ENCODE measurements around the gene BICC1. TPM values are rescaled to one million over a fixed set of nuclear protein-coding genes. Genes with fewer than 3 reads are reported as not detected.
"Not testable (repeated sequence)": the region's sequence is repeated elsewhere in the genome, so short reads cannot be mapped to it uniquely, and the experiment has no call there.

Gene BICC1
- total RNA-seq, 1 donor from 2014 or later: 15.2 TPM

DNA sequence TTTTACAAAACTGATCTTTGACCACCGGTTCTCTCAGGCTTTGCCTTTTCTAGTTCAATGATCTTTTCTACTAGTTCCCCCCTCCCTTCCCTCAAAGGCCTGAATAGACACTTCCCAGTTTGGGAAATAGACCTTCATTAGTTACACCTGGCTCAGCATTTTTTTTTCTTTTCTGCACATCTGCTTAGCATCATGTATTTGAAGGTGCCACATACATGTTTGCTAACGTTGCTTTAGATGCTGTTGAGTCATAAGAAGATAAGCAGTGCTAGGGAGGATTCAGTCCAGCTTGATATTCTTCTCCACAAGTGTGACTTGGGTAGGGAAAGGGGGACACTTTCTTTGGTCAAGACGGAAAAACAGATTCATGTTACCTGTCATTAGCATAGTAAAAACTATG is 78.3 kb downstream of the BICC1 start:
- TF ChIP-seq, protein P1, sequence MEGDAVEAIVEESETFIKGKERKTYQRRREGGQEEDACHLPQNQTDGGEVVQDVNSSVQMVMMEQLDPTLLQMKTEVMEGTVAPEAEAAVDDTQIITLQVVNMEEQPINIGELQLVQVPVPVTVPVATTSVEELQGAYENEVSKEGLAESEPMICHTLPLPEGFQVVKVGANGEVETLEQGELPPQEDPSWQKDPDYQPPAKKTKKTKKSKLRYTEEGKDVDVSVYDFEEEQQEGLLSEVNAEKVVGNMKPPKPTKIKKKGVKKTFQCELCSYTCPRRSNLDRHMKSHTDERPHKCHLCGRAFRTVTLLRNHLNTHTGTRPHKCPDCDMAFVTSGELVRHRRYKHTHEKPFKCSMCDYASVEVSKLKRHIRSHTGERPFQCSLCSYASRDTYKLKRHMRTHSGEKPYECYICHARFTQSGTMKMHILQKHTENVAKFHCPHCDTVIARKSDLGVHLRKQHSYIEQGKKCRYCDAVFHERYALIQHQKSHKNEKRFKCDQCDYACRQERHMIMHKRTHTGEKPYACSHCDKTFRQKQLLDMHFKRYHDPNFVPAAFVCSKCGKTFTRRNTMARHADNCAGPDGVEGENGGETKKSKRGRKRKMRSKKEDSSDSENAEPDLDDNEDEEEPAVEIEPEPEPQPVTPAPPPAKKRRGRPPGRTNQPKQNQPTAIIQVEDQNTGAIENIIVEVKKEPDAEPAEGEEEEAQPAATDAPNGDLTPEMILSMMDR (conservative IDR thresholded peaks at IDR 0.05): no peak
- no peak overlapping the region for H3K4me3 Mint-ChIP-seq
- no peaks in the 10 kb centered on the region for H3K4me1 Mint-ChIP-seq (ENCODE audit: unreplicated experiment)
- no peak for DNase-seq (ENCODE audit: extremely low spot score, unreplicated experiment)
- H3K27ac Mint-ChIP-seq: no peak overlapping the region
- H3K9me3 Mint-ChIP-seq: peaks cover 4% of the 10 kb centered on the region
- no peaks in the 10 kb centered on the region for H3K36me3 Mint-ChIP-seq
- H3K27me3 Mint-ChIP-seq: no peaks in the 10 kb centered on the region

DNA sequence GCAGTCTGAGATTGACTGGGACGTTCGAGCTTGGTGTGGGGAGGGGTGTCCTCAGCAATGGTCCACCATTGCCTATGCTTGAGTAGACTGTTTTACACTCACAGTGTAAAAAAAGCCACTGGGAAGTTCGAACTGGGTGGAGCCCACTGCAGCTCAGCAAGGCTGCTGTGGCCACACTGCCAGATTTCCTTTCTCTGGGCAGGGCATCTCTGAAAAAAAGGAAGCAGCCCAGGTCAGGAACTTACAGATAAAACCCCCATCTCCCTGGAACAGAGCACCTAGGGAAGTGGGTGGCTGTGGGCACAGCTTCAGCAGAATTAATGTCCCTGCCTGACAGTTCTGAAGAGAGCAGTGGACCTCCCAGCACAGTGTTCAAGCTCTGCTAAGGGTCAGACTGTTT is 80.3 kb downstream of the BICC1 start:
- no peak for DNase-seq (ENCODE audit: extremely low spot score, unreplicated experiment)
- H3K4me1 Mint-ChIP-seq (ENCODE audit: unreplicated experiment): no peaks in the 10 kb centered on the region
- TF ChIP-seq, protein P1 (conservative IDR thresholded peaks at IDR 0.05): no peak
- peaks cover 16% of the 10 kb centered on the region for H3K9me3 Mint-ChIP-seq
- no peak overlapping the region for H3K4me3 Mint-ChIP-seq
- H3K27ac Mint-ChIP-seq: no peak overlapping the region
- no peaks in the 10 kb centered on the region for H3K27me3 Mint-ChIP-seq
- peaks cover 8% of the 10 kb centered on the region for H3K36me3 Mint-ChIP-seq

DNA sequence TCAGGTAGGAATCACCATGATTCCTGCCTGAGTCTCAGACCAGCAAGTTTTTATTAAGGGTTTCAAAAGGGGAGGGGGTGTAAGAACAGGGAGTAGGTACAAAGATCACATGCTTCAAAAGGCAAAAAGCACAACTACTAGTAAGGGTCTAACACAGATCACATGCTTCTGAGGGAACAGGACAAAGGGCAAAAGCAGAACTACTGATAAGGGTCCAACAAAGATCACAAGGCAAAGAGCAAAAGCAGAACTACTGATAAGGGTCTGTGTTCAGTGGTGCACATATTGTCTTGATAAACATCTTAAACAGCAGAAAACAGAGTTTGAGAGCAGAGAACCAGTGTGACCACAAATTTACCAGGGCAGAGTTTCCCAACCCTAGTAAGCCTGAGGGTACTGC is 84.5 kb downstream of the BICC1 start:
- not testable (repeated sequence) for H3K4me3 Mint-ChIP-seq; DNase-seq (ENCODE audit: extremely low spot score, unreplicated experiment); H3K4me1 Mint-ChIP-seq (ENCODE audit: unreplicated experiment); H3K27me3 Mint-ChIP-seq; H3K27ac Mint-ChIP-seq
- Mint-ChIP-seq H3K9me3 (peaks cover 16% of the 10 kb centered on the region), H3K36me3 (peaks cover 16% of the 10 kb centered on the region)

DNA sequence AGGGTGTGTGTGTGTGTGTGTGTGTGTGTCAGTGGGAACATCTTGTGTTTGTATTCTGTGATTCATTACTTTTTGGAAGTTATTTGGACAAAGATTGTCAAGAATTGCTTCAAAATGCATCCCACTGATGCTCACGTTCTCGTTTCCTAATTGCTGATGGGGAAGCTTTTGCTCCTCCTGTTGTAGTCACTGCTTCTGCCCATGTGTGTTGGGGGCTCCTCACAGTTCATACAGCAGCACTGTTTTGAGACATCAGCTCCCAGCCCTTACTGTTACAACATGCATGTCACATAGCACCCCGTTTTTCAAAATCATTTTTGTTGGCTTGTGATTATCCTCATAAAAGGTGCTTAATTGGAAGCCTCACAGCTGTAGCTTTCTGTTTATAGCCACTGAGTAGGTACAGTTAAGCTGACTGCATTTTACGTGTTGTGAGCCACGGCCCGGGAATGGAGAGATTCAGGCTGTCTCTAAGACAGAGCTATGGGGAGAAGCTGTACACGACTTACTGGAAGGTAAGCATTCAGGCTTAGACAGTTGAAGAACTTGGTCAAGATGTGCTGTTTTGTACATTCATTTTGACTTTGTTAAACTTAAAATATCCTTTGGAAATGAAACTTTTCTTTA is 87.4 kb downstream of the BICC1 start:
- peaks cover 7% of the 10 kb centered on the region for H3K4me1 Mint-ChIP-seq (ENCODE audit: unreplicated experiment)
- peaks cover 16% of the 10 kb centered on the region for H3K9me3 Mint-ChIP-seq
- H3K36me3 Mint-ChIP-seq: peaks cover 17% of the 10 kb centered on the region
- no peak for DNase-seq (ENCODE audit: extremely low spot score, unreplicated experiment)
- H3K27me3 Mint-ChIP-seq: no peaks in the 10 kb centered on the region
- TF ChIP-seq, protein P1 (conservative IDR thresholded peaks at IDR 0.05): no peak
- no peak overlapping the region for H3K4me3 Mint-ChIP-seq
- H3K27ac Mint-ChIP-seq: no peak overlapping the region

DNA sequence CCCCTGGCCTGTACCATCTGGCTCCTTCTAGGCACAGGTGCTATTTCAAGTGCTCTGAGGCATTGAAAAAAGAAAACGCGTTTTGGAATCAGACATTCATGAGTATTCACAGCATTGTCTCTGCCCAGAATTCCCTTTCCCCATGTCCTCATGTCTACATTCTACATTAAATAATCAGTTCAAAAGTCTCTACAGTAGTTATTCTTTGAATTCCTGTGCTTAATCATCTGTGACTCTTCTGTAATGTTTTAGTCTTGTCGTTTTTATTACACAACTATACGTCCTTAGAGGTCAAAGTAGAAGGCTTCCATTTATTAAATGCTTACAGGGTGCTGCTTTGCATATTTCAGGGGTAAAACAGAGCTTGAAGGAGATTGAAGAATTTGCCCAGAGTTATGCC is 95.7 kb downstream of the BICC1 start:
- no peaks in the 10 kb centered on the region for H3K27me3 Mint-ChIP-seq
- no peak for DNase-seq (ENCODE audit: extremely low spot score, unreplicated experiment)
- no peak overlapping the region for H3K4me3 Mint-ChIP-seq
- H3K36me3 Mint-ChIP-seq: peaks cover 12% of the 10 kb centered on the region
- TF ChIP-seq, protein P1 (conservative IDR thresholded peaks at IDR 0.05): no peak
- no peaks in the 10 kb centered on the region for H3K4me1 Mint-ChIP-seq (ENCODE audit: unreplicated experiment)
- no peaks in the 10 kb centered on the region for H3K9me3 Mint-ChIP-seq
- H3K27ac Mint-ChIP-seq: no peak overlapping the region

DNA sequence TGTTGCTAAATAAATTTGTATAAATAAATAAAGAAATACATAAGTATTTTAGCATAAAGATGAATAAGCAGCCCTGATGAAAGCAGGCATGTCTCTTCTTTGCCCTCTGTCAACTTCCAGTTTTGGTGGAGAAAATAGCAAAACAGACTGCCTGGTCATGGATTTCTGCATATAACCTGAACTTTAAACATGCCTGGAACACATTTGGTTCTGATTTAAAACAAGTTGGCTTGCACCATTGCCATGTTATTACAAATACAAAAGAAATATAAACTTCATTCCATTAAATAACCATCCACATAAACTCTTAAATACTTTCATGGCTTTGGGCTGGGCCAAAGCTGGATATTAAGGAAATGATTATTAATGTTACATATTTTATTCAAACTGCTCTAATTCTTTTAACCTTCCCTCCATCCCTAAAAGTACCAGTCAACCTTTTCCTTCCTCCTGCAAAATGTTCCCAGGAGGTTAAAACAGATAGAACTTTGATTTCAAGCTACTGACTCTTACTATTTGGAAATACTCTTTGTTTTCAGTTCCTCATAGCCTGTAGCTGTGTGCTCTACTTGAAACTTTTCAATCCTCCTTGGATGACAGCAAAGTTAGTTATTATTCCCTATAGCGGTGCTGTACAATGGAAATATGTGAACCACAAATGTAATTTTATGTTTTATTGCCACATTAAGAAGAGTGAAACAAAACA is 96.3 kb downstream of the BICC1 start:
- H3K27ac Mint-ChIP-seq: no peak overlapping the region
- no peak for DNase-seq (ENCODE audit: extremely low spot score, unreplicated experiment)

More for the DNA sequence above, 96.3 kb downstream of the BICC1 start:
- TF ChIP-seq, protein P1 (conservative IDR thresholded peaks at IDR 0.05): no peak
- Mint-ChIP-seq H3K27me3 (no peaks in the 10 kb centered on the region), H3K9me3 (no peaks in the 10 kb centered on the region), H3K4me3 (no peak overlapping the region), H3K4me1 (ENCODE audit: unreplicated experiment) (no peaks in the 10 kb centered on the region), H3K36me3 (peaks cover 12% of the 10 kb centered on the region)

Data from type B pancreatic cell (in vitro differentiated cells).